H1 (cell line): ENCODE data around the gene SLC39A9. TPM values are rescaled to one million over a fixed set of nuclear protein-coding genes. Genes with fewer than 3 reads are reported as not detected.

ENCODE experiments used
- GTF2F1 ChIP-seq: IDR thresholded peaks from 2 replicates; pipeline ENCODE4 v1.6.1; 2012; ENCODE audit warnings: low read depth, low read length, improper control_type of control experiment, borderline replicate concordance
- RNF2 ChIP-seq: fragments of 200-900, 300-1000 bp; sonication (generic); IDR thresholded peaks from 2 replicates; pipeline ENCODE4 v1.7.1; 2016; ENCODE audit warnings: borderline replicate concordance, low read depth, mild to moderate bottlenecking, antibody characterized with exemption, low read length; ENCODE audit not compliant: poor library complexity, severe bottlenecking; ENCODE audit errors: missing control alignments
- TEAD4 ChIP-seq: IDR thresholded peaks from 2 replicates; pipeline ENCODE4 v1.6.1; 2012; ENCODE audit warnings: low read depth, low read length, inconsistent platforms, mixed read lengths
- polyA plus RNA-seq, 7 experiments: library from polyadenylated mRNA; depleted of rRNA in 3 of 7; stranded (reverse) in 5 of 7; unstranded in 2 of 7; fragments of >200 nt in 5 of 7; fragments of 200-250 nt in 2 of 7; gene quantifications; 1 replicate in 5 of 7; 2 replicates in 1 of 7; 4 replicates in 1 of 7; pipeline versions ENCODE4 v1.2.1 to v1.2.3, GENCODE V29; 2011 to 2013; ENCODE audit warnings: missing spikeins in 2 of 7, mixed read lengths in 2 of 7
- total RNA-seq: library from RNA; stranded (reverse); fragmentation: NEBNext Ultra II Directional; extraction: Animal tissue kit (Norgen Biotek cat#: 25700); gene quantifications from 2 replicates; pipeline ENCODE4 v1.2.1, GENCODE V29; 2021

SLC39A9 gene
- total and polyA plus RNA-seq, 2 of the 8 experiments (the other 6 are each of a cell fraction or from before 2014, with no cell fraction given): 31.0 to 44.2 TPM

- TF ChIP-seq TEAD4 (no peak), RNF2 (no peak), GTF2F1 (no peak)
These were observed 102.9 kb downstream of the SLC39A9 start (continued) for GRCh38 chr14:69501423-69501838.
